Spleen (tissue), 11 donors: ENCODE measurements around the gene TRAPPC6A. TPM values are rescaled to one million over a fixed set of nuclear protein-coding genes. Genes with fewer than 3 reads are reported as not detected.
A peak's percentile ranks its signal among the peaks of the same experiment; 100 is the strongest.

Experiments
- DNase-seq: peaks from one replicate; pipeline ENCODE4 v3.0.0-alpha.2; 2020
- H3K27ac ChIP-seq, 8 donors: fragments of 200-600 bp; sonication (generic) in 7 of 8; 1 replicate in 4 of 8; 2 replicates in 4 of 8; pipeline versions ENCODE4 v1.5.0 to v1.8.0; 2016 to 2021; ENCODE audit warnings: inconsistent platforms in 4 of 8, mild to moderate bottlenecking in 4 of 8, moderate library complexity in 1 of 8
- H3K27me3 ChIP-seq, 7 donors: fragments of 200-600 bp; sonication (generic) in 6 of 7; replicated peaks in 1 of 7; 1 replicate in 4 of 7; 2 replicates in 3 of 7; pipeline versions ENCODE4 v1.5.0 to v1.8.0; 2016 to 2021; ENCODE audit warnings: inconsistent platforms in 3 of 7, mild to moderate bottlenecking in 1 of 7
- H3K36me3 ChIP-seq, 6 donors: fragments of 200-600 bp; sonication (generic) in 5 of 6; 1 replicate in 4 of 6; 2 replicates in 2 of 6; pipeline versions ENCODE4 v1.5.0 to v1.8.0; 2016 to 2021; ENCODE audit warnings: inconsistent platforms in 2 of 6
- H3K4me1 ChIP-seq, 6 donors: fragments of 200-600 bp; sonication (generic) in 5 of 6; 1 replicate in 3 of 6; 2 replicates in 3 of 6; pipeline versions ENCODE4 v1.5.0 to v1.8.0; 2016 to 2021; ENCODE audit warnings: inconsistent platforms in 3 of 6
- H3K4me3 ChIP-seq, 8 donors: fragments of 200-600 bp; sonication (generic) in 7 of 8; 1 replicate in 4 of 8; 2 replicates in 4 of 8; pipeline versions ENCODE4 v1.5.0 to v1.8.0; 2016 to 2021; ENCODE audit warnings: inconsistent platforms in 4 of 8, mild to moderate bottlenecking in 4 of 8, moderate library complexity in 2 of 8
- H3K9me3 ChIP-seq, 8 donors: fragments of 200-600 bp; sonication (generic) in 7 of 8; 1 replicate in 4 of 8; 2 replicates in 4 of 8; pipeline versions ENCODE4 v1.5.0 to v1.8.0; 2016 to 2021; ENCODE audit warnings: inconsistent platforms in 4 of 8
- CTCF ChIP-seq, 11 experiments: fragments of 200-600 bp in 7 of 11; fragments of 450-650 bp in 4 of 11; sonication (generic) in 4 of 11; IDR thresholded peaks in 8 of 11; conservative IDR thresholded peaks in 3 of 11; 1 replicate in 7 of 11; 2 replicates in 4 of 11; pipeline versions ENCODE4 v1.4.0 to v1.8.0; 2016 to 2021; ENCODE audit warnings: antibody characterized with exemption in 11 of 11, inconsistent platforms in 4 of 11, mild to moderate bottlenecking in 1 of 11
- POLR2A ChIP-seq, 3 donors: fragments of 450-650 bp; IDR thresholded peaks; one replicate each; pipeline ENCODE4 v1.5.1; 2017; ENCODE audit warnings: antibody characterized with exemption in 3 of 3, mild to moderate bottlenecking in 1 of 3
- POLR2AphosphoS5 ChIP-seq, 3 donors: sonication (generic); formaldehyde crosslinking; IDR thresholded peaks; one replicate each; pipeline ENCODE4 v1.5.1; 2017; ENCODE audit warnings: antibody characterized with exemption in 3 of 3
- WGBS, 5 donors: extraction: QIAGEN DNeasy Blood & Tissue Kit in 3 of 5; methylation state at CpG; one replicate each; pipeline versions ENCODE4 v1.1.5 to v1.1.7; 2013 to 2018; 5-methylcytosine and 5-hydroxymethylcytosine counted together
- intact Hi-C: fragments of 100-400 bp; cut with DNase I; formaldehyde crosslinking; loops from one replicate; pipeline ENCODE4 v1.15.0; 2023; ENCODE audit warnings: low total_unique reads
- polyA plus RNA-seq, 3 donors: library from polyadenylated mRNA; stranded (reverse); fragments of 200-250 nt; gene quantifications; one replicate each; pipeline ENCODE4 v1.2.1, GENCODE V29; 2013
- total RNA-seq, 7 donors: library from RNA; depleted of rRNA in 3 of 7; stranded (reverse); fragments of >200 nt in 3 of 7; fragmentation: NEBNext Ultra II Directional in 4 of 7; extraction: Animal tissue kit (Norgen Biotek cat#: 25700) in 4 of 7; gene quantifications; one replicate each; pipeline versions ENCODE4 v1.1.0 to v1.2.1, GENCODE V29; 2016 to 2021
- donor health status: healthy with polysubstance abuse.
- donor health status: DM: no; HTN: no; CAD: no; lungs with moderate emphysema.
- donor health status: DM: no; HTN: no; CAD: no.
- donor health status: Bipolar disorder and iron deficiency.
- donor health status: healthy.
- donor health status: DM: no; HTN: no; CAD: no.
- donor health status: DM: yes; HTN: yes; CAD: no.

Gene TRAPPC6A
- total and polyA plus RNA-seq, 10 donors = 25.9 to 109 (median 39.8) TPM

- intact Hi-C loops = no loop called here
- no peaks in the 10 kb centered on the region for H3K27me3 ChIP-seq
- no peak for TF ChIP-seq POLR2AphosphoS5 (IDR thresholded peaks at IDR 0.05)
- no peak for TF ChIP-seq POLR2A (IDR thresholded peaks at IDR 0.05)
- TF ChIP-seq CTCF (IDR thresholded peaks at IDR 0.05 in 8 of 11, conservative IDR thresholded peaks at IDR 0.05 in 3 of 11) = peak in 3 of 11 experiments; percentile 19 to 22 (median 21)
- no peak overlapping the region for H3K4me3 ChIP-seq
- DNase-seq = no peak
- H3K36me3 ChIP-seq = peaks cover 0 to 9% (median 0%) of the 10 kb centered on the region in 6 donors
- H3K4me1 ChIP-seq = peaks cover 2 to 47% (median 22%) of the 10 kb centered on the region in 6 donors
- H3K9me3 ChIP-seq = no peaks in the 10 kb centered on the region
- WGBS, 5 donors = 54 to 75% (median 71%) methylated on average over 9 to 13 of the region's 13 CpGs
- H3K27ac ChIP-seq = no peak overlapping the region
Observed at GRCh38 chr19:45130888-45131615, 47.0 kb downstream of the TRAPPC6A start.

- intact Hi-C loops = no loop called here
- Histone ChIP-seq H3K4me1 (peaks cover 3 to 46% (median 20%) of the 10 kb centered on the region in 6 donors), H3K27me3 (no peaks in the 10 kb centered on the region), H3K36me3 (peaks cover 0 to 9% (median 0%) of the 10 kb centered on the region in 6 donors), H3K9me3 (no peaks in the 10 kb centered on the region), H3K4me3 (no peak overlapping the region), H3K27ac (no peak overlapping the region)
- 87 to 94% (median 94%) methylated on average over 13 of the region's 13 CpGs for WGBS, 5 donors
- no peak for DNase-seq
- TF ChIP-seq POLR2A (IDR thresholded peaks at IDR 0.05) (no peak), POLR2AphosphoS5 (IDR thresholded peaks at IDR 0.05) (peak in 1 of 3 donors; percentile 34)
Observed at GRCh38 chr19:45130236-45130635, 47.8 kb downstream of the TRAPPC6A start.

- no peak for DNase-seq
- peaks cover 3 to 32% (median 13%) of the 10 kb centered on the region in 6 donors for H3K4me1 ChIP-seq
- 62 to 83% (median 81%) methylated on average over 5 of the region's 5 CpGs for WGBS, 5 donors
- intact Hi-C loops = no loop called here
- TF ChIP-seq CTCF (IDR thresholded peaks at IDR 0.05 in 8 of 11, conservative IDR thresholded peaks at IDR 0.05 in 3 of 11) (no peak), POLR2AphosphoS5 (IDR thresholded peaks at IDR 0.05) (no peak), POLR2A (IDR thresholded peaks at IDR 0.05) (no peak)
- peaks cover 0 to 5% (median 0%) of the 10 kb centered on the region in 6 donors for H3K36me3 ChIP-seq
- H3K27ac ChIP-seq = no peak overlapping the region
- H3K27me3 ChIP-seq = no peaks in the 10 kb centered on the region
- no peaks in the 10 kb centered on the region for H3K9me3 ChIP-seq
- H3K4me3 ChIP-seq = no peak overlapping the region
Observed at GRCh38 chr19:45128806-45129205, 49.2 kb downstream of the TRAPPC6A start.

GRCh38 chr19:45128146-45128545 is 49.9 kb downstream of the TRAPPC6A start:
- Histone ChIP-seq H3K4me1 (peaks cover 3 to 25% (median 11%) of the 10 kb centered on the region in 6 donors), H3K27ac (no peak overlapping the region), H3K27me3 (no peaks in the 10 kb centered on the region), H3K4me3 (no peak overlapping the region), H3K9me3 (no peaks in the 10 kb centered on the region), H3K36me3 (peaks cover 0 to 9% (median 0%) of the 10 kb centered on the region in 6 donors)
- TF ChIP-seq POLR2A (IDR thresholded peaks at IDR 0.05) (no peak), CTCF (IDR thresholded peaks at IDR 0.05 in 8 of 11, conservative IDR thresholded peaks at IDR 0.05 in 3 of 11) (no peak), POLR2AphosphoS5 (IDR thresholded peaks at IDR 0.05) (no peak)
- DNase-seq = no peak
- intact Hi-C loops = no loop called here
- WGBS, 5 donors = 95 to 98% (median 97%) methylated on average over 5 of the region's 5 CpGs
